ENCODE data around the gene TAOK1. TPM values are rescaled to one million over a fixed set of nuclear protein-coding genes. Genes with fewer than 3 reads are reported as not detected.

The TAOK1 gene
- total and polyA plus RNA-seq, 8 donors = 5.4 to 31.8 (median 16.8) TPM

DNA sequence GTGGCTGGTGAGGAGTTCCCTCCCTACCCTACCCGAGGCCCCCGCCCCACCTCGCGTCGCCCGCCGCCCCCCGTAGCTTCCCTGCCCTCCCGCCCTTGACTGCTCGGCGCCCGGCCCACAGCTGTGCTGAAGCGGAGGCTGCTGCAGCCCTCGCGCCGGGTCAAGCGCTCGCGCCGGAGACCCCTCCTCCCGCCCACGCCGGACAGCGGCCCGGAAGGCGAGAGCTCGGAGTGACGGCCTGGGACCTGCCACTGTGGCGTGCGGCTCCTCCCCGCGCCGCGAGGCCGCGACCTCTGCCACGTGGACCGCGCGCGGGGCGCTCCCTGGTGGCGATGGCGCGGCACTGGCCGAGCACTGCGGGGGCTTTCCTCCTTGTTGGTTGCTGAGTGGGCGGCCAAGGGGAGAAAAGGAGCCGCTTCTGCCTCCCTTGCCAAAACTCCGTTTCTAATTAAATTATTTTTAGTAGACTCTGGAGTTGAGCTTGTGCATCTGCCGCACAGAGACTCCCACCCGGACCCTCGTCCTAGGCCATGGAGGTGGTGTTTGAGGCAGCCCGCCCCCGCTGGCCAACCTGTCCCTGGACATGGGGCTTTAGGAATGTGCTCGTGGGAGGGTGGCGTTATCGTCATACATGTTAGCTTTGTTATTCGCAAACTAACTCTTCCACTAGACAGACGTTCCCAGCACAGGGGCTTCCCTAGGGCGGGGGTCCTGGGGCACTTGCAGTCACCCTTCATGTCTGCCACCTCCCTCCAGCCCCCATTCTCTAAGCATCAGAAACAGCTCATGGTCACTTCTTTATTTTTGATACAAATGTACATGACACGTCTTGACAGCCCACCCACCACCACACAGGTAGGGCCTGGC is 182.8 kb downstream of the TAOK1 start:
- peak; percentile 44 to 59 (median 54) for TF ChIP-seq CTCF (IDR thresholded peaks at IDR 0.05)
- Histone ChIP-seq H3K36me3 (no peaks in the 10 kb centered on the region), H3K9me3 (no peaks in the 10 kb centered on the region), H3K4me3 (peak overlapping the region in 2 of 4 donors; percentile 28 to 38), H3K4me1 (peaks cover 6 to 14% (median 7%) of the 10 kb centered on the region in 3 donors), H3K27ac (no peak overlapping the region), H3K27me3 (no peaks in the 10 kb centered on the region)
- ATAC-seq (peak; percentile 43 to 58 (median 48)), DNase-seq (peak in 5 of 6 donors; percentile 53 to 84 (median 72)), FAIRE-seq (no peak)
- intact Hi-C loops (cut with DNase I) = no loop called here
- WGBS, 2 donors = 36 to 37% methylated on average over 51 to 61 of the region's 62 CpGs

GRCh38 chr17:29573558-29573869 is 183.4 kb downstream of the TAOK1 start:
- intact Hi-C loops (cut with DNase I) = no loop called here
- H3K4me3 ChIP-seq = no peak overlapping the region
- no peak overlapping the region for H3K27ac ChIP-seq
- no peaks in the 10 kb centered on the region for H3K9me3 ChIP-seq
- H3K36me3 ChIP-seq = no peaks in the 10 kb centered on the region
- H3K4me1 ChIP-seq = peaks cover 6 to 14% (median 7%) of the 10 kb centered on the region in 3 donors
- FAIRE-seq (no peak), DNase-seq (peak in 2 of 6 donors; percentile 44 to 60), ATAC-seq (no peak)
- H3K27me3 ChIP-seq = no peaks in the 10 kb centered on the region
- TF ChIP-seq CTCF (IDR thresholded peaks at IDR 0.05) = no peak
- WGBS, 2 donors = 68 to 75% methylated on average over 6 of the region's 6 CpGs

DNA sequence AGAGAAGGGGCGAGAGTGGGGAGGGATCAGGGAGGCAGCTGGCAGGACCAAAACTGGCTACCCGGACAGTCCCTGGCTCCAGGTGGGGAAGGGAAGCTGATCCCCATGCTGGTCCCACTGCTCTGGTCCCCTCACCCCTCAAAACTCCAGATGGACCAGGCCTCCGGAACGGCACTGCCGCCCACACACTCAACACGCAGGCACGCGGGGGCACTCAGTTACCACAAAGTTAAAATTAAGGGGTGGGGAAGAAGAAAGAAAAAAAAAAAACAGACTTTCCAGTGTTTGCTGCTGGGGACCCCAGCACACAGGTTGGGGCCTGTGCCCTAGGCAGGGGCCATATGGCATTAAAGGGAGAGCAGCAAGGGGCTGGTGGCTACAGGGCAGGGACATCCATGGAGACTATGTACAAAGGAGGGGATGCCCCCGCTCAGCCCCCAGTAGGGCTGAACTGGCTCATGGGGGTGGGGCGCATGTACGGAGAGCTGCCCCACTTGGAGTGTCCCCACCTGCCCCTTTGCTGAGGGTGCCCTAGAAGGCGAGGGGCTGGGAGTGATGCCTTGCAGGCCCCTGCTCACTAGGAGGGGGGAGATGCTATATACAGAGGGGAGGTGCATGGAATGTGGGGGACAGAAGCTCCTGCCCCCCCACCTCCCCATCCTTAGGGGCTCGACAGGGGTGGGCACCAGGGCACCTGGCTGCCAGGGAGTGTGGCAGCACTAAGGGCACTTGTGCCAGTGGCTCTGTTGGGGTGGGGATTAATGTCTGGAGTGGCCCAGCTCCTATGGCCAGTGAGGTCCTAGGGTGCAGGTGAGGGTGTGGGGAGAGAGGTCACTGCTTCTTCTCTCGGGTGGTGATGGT is 183.9 kb downstream of the TAOK1 start:
- H3K4me1 ChIP-seq = peaks cover 6 to 14% (median 7%) of the 10 kb centered on the region in 3 donors
- no peak overlapping the region for H3K4me3 ChIP-seq
- FAIRE-seq = no peak
- no peaks in the 10 kb centered on the region for H3K27me3 ChIP-seq
- H3K9me3 ChIP-seq = no peaks in the 10 kb centered on the region
- 81 to 87% methylated on average over 14 of the region's 14 CpGs for WGBS, 2 donors
- no peak for TF ChIP-seq CTCF (IDR thresholded peaks at IDR 0.05)
- no peaks in the 10 kb centered on the region for H3K36me3 ChIP-seq
- peak in 2 of 6 donors; percentile 45 to 58 for DNase-seq
- ATAC-seq = no peak
- H3K27ac ChIP-seq = peak overlapping the region in 1 of 4 donors; percentile 2
- intact Hi-C loops (cut with DNase I) = no loop called here

GRCh38 chr17:29574732-29575510 is 184.8 kb downstream of the TAOK1 start:
- no peaks in the 10 kb centered on the region for H3K27me3 ChIP-seq
- intact Hi-C loops (cut with DNase I) = no loop called here
- H3K36me3 ChIP-seq = no peaks in the 10 kb centered on the region
- DNase-seq = peak in 5 of 6 donors; percentile 68 to 87 (median 72)
- H3K27ac ChIP-seq = peak overlapping the region in 1 of 4 donors; percentile 2
- no peak for TF ChIP-seq CTCF (IDR thresholded peaks at IDR 0.05)
- H3K4me3 ChIP-seq = no peak overlapping the region
- WGBS, 2 donors = 40 to 44% methylated on average over 16 to 17 of the region's 17 CpGs
- peak; percentile 41 to 83 (median 72) for ATAC-seq
- FAIRE-seq = no peak
- H3K4me1 ChIP-seq = peaks cover 6 to 9% (median 7%) of the 10 kb centered on the region in 3 donors
- H3K9me3 ChIP-seq = no peaks in the 10 kb centered on the region

All from pancreas (tissue), 10 donors.